A549 (cell line): ENCODE data around the gene PDZD2.

Experiments
- CEBPB ChIP-seq, 2 experiments: fragments of >200 bp in 1 of 2; sonication (Bioruptor Twin) in 1 of 2; formaldehyde crosslinking in 1 of 2; IDR thresholded peaks; 2 replicates each; pipeline ENCODE4 v1.6.1; 2012 to 2016
- CHD4 ChIP-seq: fragments of 200-600 bp; sonication (generic); IDR thresholded peaks from 2 replicates; pipeline ENCODE4 v1.6.1; 2016; ENCODE audit warnings: antibody characterized with exemption, mild to moderate bottlenecking, borderline replicate concordance
- HDAC2 ChIP-seq: fragments of 200-600 bp; sonication (generic); IDR thresholded peaks from 2 replicates; pipeline ENCODE4 v1.6.1; 2016
- KDM1A ChIP-seq: fragments of 200-600 bp; sonication (generic); IDR thresholded peaks from 2 replicates; pipeline ENCODE4 v1.6.1; 2016; ENCODE audit warnings: low read depth, mild to moderate bottlenecking
- MAFK ChIP-seq: fragments of 450-650 bp; IDR thresholded peaks from 2 replicates; pipeline ENCODE4 v1.6.1; 2014; ENCODE audit not compliant: partially characterized antibody
- POLR2A ChIP-seq: IDR thresholded peaks from 2 replicates; pipeline ENCODE4 v1.6.1; 2012; ENCODE audit warnings: mild to moderate bottlenecking, low read length
- RARB ChIP-seq: fragments of 250-450 bp; sonication (Bioruptor Pico); IDR thresholded peaks from 2 replicates; pipeline ENCODE4 v1.8.0; 2021; ENCODE audit warnings: mild to moderate bottlenecking, moderate library complexity
- SMC3 ChIP-seq: fragments of >200 bp; sonication (Bioruptor Twin); formaldehyde crosslinking; IDR thresholded peaks from 3 replicates; pipeline ENCODE4 v1.6.1; 2018; ENCODE audit warnings: inconsistent platforms
- TF ChIP-seq, protein P1 (sequence below): fragments of >200 bp; sonication (Bioruptor Twin); formaldehyde crosslinking; IDR thresholded peaks from 3 replicates; pipeline ENCODE4 v1.5.1; 2016
- TF ChIP-seq, protein P2 (sequence below): IDR thresholded peaks from 2 replicates; pipeline ENCODE4 v1.6.1; 2012

- TF ChIP-seq CHD4 (no peak), RARB (CRISPR knock-in tag) (no peak), SMC3 (no peak), KDM1A (no peak), CEBPB (IDR thresholded peaks at IDR 0.05) (0 out of 4 replicates have a peak, but pooled peaks of 1 of the 2 experiments have one; percentile 31), MAFK (no peak), HDAC2 (no peak), POLR2A (no peak)
- TF ChIP-seq, protein P1, sequence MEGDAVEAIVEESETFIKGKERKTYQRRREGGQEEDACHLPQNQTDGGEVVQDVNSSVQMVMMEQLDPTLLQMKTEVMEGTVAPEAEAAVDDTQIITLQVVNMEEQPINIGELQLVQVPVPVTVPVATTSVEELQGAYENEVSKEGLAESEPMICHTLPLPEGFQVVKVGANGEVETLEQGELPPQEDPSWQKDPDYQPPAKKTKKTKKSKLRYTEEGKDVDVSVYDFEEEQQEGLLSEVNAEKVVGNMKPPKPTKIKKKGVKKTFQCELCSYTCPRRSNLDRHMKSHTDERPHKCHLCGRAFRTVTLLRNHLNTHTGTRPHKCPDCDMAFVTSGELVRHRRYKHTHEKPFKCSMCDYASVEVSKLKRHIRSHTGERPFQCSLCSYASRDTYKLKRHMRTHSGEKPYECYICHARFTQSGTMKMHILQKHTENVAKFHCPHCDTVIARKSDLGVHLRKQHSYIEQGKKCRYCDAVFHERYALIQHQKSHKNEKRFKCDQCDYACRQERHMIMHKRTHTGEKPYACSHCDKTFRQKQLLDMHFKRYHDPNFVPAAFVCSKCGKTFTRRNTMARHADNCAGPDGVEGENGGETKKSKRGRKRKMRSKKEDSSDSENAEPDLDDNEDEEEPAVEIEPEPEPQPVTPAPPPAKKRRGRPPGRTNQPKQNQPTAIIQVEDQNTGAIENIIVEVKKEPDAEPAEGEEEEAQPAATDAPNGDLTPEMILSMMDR = no peak
- TF ChIP-seq, protein P2, sequence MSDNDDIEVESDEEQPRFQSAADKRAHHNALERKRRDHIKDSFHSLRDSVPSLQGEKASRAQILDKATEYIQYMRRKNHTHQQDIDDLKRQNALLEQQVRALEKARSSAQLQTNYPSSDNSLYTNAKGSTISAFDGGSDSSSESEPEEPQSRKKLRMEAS = peak; percentile 44; the same call in 1 of the 2 replicates
These were observed 349.2 kb downstream of the PDZD2 start for GRCh38 chr5:31987985-31988710.
